AG20443 (cell line): ENCODE data around the gene SLC16A12.

Experiments
- DNase-seq: peaks from one replicate; pipeline ENCODE4 v3.0.0; 2012; ENCODE audit warnings: low spot score, mixed read lengths

The SLC16A12 gene

DNA sequence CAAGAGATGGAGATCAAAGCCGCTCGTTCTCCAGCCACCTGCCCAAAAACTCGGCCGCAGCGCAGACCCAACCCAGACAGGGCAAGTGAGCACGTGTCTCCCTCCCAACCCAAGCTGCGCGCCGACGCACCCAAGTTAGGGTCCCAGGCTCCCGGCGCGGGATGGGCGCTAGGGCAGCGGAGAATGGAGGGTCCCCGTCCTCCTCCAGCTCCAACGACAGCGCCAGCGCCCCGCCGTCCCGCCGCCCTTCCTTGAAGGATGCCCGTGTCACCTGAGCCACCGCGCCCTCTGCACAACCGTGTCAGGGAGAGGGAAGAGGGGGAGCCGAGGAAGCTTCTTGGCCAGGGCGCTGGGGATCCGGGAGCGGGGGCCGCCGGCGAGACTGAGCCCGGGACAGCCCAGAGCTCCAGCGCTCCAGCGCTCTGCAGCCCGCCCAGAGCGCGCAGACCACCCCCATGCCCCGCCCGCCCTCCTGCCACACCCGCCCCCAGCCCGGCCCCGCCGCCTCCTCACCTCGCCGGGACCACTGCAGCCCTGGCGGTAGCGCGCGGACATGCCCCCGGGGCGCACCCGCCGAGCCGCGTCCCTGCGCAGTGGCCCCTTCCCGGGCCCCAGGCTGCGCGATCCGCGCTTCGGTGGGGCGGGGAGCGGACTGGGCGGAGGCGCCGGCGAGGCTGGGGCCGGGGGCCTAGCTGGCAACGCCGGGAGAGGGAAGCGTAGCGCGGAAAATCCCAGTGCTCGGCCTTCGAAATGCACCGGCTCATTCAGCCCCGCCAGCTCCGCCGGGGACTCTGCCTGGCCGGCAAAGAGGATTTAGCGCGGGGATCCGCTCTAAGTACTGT is at the start of gene SLC16A12:
Gene SLC16A12 (minus strand): TSS at position 424 of the 842 bp plus-strand sequence. CDS start 73,016 bp downstream, outside the sequence.
- peak; percentile 26 for DNase-seq

DNA sequence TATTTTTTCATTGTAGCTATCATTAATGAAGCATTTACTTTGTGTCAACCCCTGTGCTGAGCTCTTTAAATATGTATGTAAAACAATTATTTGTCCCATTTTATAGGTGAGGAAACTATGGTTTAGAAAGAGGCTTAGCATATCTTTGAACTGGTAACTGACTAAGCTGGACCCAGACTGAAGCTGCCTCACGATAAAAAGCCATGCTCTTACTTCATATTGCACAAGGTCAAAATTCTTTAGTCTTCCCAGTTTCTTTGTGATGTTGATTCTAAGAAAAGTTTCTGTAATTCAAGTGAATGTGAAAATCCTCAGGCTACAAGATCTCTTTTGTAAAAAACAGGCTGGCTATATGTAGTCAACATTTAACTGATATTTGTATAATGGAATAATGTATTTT is 46.6 kb upstream of the SLC16A12 start:
- no peak for DNase-seq

DNA sequence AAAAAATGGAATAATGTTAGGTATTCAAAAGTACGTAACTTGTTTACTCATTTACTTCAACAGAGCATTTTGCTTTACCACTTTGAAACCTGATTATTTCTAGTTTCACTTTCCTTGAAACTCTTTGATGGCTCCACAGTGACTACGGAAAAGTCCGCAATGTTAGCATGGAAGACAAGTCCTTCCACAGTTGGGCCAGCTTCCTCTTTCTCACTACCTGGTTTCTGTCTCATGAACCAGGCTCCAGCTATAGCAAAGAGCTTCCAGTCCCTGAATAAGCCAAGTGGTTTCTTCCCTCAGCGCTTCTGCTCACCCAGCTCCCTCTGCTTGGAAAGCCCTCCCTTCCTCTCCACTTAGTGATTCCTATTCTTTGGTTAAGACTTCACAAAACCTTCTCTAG is 44.8 kb upstream of the SLC16A12 start:
- no peak for DNase-seq

GRCh38 chr10:89576696-89577095 is 41.3 kb upstream of the SLC16A12 start:
- no peak for DNase-seq

DNA sequence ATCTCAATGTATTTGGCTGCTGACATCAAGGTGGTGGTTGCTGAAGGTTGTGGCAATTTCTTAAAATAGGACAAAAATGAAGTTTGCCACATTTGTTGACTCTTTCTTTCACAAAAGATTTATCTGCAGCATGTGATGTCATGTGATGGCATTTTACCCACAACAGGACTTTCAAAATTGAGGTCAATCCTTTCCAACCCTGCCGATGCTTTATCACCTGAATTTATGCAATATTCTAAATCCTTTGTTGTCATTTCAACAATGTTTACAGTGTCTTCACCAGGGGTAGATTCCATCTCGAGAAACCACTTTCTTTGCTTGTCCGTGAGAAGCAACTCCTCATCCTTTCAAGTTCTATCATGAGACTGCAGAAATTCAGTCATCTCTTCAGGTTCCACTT is 40.6 kb upstream of the SLC16A12 start:
- DNase-seq: no peak

DNA sequence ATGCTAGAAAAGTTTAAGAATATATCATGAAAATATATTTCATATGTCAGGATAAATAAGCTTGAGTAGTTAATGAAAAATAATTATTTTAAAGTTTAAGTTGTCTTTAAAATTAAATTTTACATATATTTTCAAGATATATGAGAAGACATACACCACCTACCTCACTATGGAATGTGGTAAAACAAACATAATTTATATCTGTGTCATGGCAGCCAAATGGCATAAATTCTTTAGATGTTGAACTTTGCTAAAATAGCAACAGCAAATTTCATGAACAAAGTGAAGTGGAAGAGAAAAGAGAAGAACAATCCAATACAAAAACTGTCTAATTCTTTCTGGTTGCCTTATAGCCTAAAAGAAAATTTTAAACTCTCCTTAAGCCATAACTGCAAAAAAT is 39.6 kb upstream of the SLC16A12 start:
- no peak for DNase-seq

DNA sequence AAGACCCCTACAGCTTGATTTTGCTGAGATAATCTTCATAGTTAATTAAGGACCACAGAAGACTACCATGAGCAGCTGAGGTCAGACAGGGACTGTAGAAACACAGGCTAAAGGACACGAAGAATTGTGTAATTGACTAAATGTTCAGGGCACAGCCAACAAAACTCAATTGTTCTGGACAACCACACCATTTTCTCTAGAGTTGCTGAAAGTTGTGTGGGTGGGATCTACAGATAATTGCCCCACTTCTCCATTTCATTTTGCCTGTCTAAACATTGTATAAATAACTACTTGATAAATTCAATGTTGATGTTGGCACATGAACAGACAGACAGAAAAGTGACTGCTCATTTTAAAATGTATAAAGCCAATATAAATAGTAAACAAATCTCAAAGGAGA is 39.0 kb upstream of the SLC16A12 start:
- no peak for DNase-seq

GRCh38 chr10:89567576-89568245 is 32.3 kb upstream of the SLC16A12 start:
- peak; percentile 20 for DNase-seq

DNA sequence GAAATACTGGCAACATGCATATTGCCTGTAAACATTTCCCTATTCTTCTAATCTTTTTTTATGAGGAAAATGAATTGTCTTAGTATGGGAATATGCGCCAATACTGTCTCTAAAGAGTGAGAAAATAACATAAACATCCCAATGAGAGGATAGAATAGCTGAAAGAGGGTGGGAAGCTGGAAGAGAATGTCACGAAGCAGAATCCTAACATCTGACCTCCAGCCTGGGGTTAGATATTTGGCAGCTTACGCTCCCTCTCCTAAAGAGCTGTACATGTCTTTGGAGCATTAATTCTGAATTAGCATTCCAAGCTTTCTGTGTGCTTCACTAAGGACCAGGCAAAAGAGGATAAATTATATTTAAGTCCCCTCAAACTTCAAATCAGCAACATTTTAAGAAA is 31.6 kb upstream of the SLC16A12 start:
- DNase-seq: no peak

GRCh38 chr10:89566095-89566950 is 30.9 kb upstream of the SLC16A12 start:
- no peak for DNase-seq

DNA sequence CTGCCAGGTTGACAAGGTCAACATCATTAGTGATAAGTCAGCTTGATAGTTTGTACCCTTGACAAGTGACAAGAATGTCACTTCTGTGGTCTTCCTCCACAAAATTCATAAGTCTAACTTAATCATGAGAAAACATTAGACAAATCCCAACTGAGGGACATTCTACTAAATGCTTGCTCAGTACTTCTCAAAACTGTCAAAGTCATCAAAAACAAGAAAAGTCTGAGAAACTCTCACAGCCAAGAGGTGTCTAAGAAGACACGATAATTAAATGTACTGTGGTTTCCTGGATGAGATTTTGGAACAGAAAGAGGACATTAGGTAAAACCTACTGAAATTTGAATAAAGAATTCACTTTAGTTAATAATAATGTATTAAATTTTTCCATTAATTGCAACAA is 29.8 kb upstream of the SLC16A12 start:
- no peak for DNase-seq

DNA sequence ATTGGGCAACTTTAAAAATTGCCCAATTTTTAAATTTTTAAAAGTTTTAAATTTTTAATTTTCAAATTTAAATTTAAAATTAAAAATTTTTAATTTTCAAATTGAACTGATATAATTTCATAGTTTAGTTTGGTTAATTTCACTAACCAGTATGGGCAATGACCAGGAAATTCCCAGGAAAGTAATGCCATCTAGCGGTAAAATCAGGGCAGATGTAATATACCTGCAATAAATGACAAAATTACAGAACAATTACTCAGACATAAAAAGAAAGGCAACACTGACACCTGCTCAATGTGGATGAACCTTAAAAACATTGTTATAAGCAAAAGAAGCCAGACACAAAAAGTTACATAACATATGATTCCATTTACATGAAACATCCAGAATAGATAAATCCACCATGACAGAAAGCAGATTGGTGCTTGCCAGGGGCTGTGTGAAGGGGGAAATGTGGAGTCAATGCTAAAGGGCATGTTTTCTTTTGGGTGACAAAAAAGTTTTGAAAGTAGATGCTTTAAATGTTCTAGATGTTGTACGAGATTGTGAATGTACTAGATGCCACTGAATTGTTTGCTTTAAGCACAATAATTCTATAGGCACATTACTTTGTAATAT is 28.6 kb upstream of the SLC16A12 start:
- peak; percentile 54 for DNase-seq

- no peak for DNase-seq
Observed at GRCh38 chr10:89563311-89563710, 27.9 kb upstream of the SLC16A12 start.

DNA sequence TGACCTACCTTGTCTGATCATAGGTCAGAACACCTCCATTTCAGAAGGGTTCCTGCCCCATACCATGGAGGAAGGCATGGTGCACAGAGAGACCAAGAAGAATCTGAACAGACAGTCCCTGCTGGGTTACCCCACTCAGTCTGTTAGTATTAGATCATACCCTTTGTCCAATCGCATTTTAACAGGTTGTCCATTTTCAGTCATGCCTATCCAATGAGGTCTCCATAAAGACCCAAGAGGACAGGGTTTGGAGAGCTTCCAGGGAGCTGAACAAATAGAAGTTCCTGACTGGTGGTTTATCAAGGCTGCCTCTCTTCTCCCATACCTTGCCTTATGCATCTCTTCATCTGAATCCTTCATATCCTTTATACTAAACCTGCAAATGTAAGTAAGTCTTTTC is 21.2 kb upstream of the SLC16A12 start:
- DNase-seq: no peak

- DNase-seq: no peak
Observed at GRCh38 chr10:89555688-89556445, 20.5 kb upstream of the SLC16A12 start.

- DNase-seq: no peak
Observed at GRCh38 chr10:89554433-89554832, 19.0 kb upstream of the SLC16A12 start.

- DNase-seq: peak; percentile 71
Observed at GRCh38 chr10:89553064-89553734, 17.8 kb upstream of the SLC16A12 start.

DNA sequence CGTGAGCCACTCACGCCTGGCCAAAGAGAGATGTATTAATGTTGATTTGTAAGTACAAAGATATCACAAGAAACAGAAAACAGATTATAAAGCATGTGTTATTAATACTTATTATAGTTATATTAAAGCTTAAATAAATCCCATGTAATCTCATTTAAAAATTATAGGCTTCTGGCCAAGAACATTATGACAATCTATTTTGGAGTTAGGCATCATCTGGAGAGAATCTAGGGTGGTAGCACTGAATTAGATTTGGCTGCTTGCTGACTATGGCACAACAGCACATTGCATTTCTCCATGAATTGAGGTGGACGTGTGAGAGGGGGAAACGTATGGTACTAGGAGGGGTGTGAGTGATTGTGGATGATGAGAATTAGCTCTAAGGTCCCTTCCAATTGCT is 16.8 kb upstream of the SLC16A12 start:
- DNase-seq: no peak

DNA sequence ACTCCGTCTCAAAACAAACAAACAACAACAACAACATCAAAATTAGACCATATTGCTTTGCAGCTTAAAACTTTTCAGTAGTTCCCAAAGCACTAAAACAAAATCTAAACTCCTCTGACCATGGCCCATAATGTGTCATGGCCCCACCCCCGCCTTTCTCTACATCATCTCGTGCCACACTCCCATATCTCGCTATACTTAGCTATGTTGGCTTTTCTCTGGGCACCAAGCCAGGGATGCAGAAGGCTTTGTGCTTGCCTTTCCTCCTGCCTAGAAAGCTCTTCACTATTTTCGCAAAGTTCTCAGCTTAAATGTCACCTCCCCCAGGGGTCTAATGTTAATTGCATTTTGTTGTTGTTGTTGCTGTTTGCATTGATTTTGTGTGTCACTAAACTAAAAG is 15.1 kb upstream of the SLC16A12 start:
- no peak for DNase-seq

DNA sequence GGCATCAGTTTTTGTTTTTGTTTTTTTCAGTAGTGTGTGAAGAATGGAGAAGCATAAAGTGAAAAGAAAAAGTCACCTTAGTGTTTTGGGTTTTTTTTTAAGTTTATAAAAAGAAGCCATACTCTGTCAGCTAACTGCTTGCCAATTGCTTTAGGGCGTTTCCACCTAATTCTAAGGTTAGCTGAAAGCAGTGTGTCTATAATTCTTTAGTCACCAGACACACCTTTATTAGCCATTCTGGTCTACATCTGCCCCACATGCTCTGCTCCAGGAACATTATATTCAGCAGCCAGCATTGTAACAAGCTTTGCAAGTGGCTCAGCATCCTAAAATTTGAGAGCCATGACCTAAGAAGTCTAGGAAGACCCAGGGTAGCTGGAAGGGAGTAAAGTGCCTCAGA is 14.1 kb upstream of the SLC16A12 start:
- no peak for DNase-seq

DNA sequence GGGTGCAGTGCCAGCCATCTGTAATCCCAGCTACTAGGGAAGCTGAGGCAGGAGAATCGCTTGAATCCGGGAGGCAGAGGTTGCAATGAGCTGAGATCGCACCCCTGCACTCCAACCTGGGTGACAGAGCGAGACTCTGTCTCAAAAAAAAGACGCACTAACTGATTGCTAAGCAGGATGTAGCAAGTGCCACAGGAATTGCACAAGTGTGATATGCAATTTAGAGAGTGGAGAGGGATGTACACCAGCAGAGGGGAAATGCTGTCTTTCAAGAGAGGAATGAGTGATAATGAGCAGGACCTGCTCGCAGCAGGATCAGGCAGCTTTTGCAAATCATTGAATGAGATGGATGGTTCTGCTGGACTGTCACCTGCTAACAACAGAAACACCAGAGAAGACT is 13.3 kb upstream of the SLC16A12 start:
- no peak for DNase-seq
